Measurements from ENCODE around the gene RNU1-3. TPM values are rescaled to one million over a fixed set of nuclear protein-coding genes. Genes with fewer than 3 reads are reported as not detected.
"Not testable (repeated sequence)": the region's sequence is repeated elsewhere in the genome, so short reads cannot be mapped to it uniquely, and the experiment has no call there.

Gene RNU1-3
- total RNA-seq, result under 1 TPM; under 0.01 TPM

DNA sequence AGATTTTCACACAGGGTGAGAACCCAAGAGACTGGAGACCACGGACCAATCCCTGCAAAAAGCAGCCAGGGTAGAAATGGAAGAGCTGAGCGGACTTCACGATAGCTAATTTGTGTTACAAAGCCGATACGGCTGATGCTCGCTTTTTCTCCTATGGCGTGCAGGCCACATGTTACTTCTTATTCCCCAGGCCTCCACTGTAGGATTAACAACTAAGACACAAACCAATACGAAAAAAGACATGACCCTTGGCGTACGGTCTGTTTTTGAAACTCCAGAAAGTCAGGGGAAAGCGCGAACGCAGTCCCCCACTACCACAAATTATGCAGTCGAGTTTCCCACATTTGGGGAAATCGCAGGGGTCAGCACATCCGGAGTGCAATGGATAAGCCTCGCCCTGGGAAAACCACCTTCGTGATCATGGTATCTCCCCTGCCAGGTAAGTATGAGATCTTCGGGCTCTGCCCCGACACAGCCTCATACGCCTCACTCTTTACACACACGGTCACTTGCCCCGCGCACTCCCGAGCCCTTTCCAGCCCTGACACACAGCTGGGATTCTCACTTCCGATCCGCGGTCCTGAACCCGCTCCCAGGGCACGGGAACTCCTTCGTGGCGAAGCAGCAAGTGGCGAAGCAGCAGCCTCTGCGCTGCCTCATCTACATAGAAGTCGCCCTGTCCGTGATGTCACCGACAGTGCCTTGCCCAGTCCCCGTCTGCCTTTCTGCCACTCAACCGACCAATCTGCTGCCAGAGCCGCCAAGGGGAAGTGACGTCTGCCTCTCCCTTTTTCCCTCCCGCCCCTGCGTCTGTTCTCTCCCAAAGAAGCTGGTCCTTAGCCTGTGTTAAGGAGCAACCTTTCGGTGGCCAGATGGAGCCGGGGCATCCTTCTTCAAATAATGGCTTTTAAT, at the start of gene RNU1-3:
Gene RNU1-3 (minus strand): TSS at position 447 of the 912 bp plus-strand sequence.
- intact Hi-C loops (cut with DNase I); H3K4me1 ChIP-seq; H3K9me3 ChIP-seq; H3K4me3 ChIP-seq; H3K27ac ChIP-seq; H3K27me3 ChIP-seq; DNase-seq; H3K36me3 ChIP-seq: not testable (repeated sequence)
- no CpG with 5 or more reads among the region's 45 CpGs for WGBS, 2 donors

DNA sequence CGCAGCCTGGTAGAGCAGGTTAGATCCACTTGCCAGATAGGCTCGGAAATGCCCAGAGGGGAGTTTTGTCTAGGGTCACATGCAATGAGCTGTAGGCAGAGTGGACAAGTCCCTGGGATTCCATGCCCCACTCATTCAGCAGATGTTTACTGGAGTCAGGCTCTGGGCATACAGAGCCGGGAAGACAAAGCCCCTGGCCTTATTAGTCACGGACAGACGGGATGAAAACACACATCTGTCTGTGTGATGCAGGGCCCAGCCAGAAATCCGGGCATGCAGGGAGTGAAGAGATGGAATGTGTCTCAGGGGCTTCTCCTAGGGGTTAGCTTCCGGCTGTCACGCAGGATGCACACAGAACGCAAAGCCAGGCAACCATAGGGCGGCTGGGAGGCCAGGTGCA, 46.7 kb upstream of the RNU1-3 start:
- peaks cover 0 to 35% (median 0%) of the 10 kb centered on the region in 4 donors for H3K27me3 ChIP-seq
- H3K4me3 ChIP-seq; H3K9me3 ChIP-seq; H3K4me1 ChIP-seq; H3K27ac ChIP-seq; intact Hi-C loops (cut with DNase I); H3K36me3 ChIP-seq; DNase-seq: not testable (repeated sequence)
- 67% methylated on average over 3 of the region's 10 CpGs; no CpG with 5 or more reads in 1 of the 2 donors for WGBS, 2 donors

DNA sequence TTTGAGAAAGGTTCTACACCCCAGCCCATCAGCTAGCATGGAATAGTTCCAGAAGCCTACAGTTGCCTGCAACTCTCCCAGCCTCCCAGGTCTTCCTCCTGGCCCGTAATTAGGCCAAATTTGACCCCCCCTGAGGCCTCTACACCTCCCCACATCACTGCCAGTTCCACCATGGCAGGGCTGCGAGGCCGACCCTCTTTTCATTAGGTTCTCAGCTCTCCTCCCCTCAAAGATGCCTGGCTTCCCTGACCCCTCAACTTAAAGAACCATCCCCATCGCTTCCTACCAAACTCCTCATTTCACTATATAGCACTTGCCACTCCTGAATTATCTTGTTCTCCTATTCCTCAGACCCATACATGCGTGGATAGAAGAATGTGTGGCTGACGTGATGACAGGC, 46.2 kb upstream of the RNU1-3 start:
- 85 to 89% methylated on average over 3 to 4 of the region's 6 CpGs for WGBS, 2 donors
- not testable (repeated sequence) for H3K27ac ChIP-seq

DNA sequence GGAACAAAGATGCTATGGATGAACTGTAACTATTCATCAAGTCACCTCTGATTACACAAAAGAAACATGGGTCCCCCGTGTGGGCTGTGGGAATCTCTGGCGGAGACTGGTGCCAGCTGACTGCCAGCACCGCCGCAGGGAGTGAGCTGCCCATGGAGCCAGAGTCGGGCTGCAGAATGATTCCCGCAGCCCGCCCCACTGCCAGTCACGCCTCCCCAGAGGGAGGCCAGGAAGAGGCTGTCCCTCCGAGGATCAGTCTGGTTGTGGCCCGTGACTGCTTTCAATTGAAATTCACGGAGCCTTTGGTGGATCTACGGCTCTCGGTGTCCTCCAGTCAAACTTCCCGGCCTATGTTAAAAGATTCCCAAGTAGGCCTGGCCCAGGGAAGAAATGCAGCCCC, 45.8 kb upstream of the RNU1-3 start:
- H3K27ac ChIP-seq; H3K36me3 ChIP-seq; DNase-seq; H3K9me3 ChIP-seq; H3K4me1 ChIP-seq; intact Hi-C loops (cut with DNase I); H3K4me3 ChIP-seq: not testable (repeated sequence)
- H3K27me3 ChIP-seq, result peaks cover 0 to 32% (median 0%) of the 10 kb centered on the region in 4 donors
- WGBS, 2 donors, result 18 to 76% methylated on average over 6 to 7 of the region's 14 CpGs

More for the DNA sequence above, 46.2 kb upstream of the RNU1-3 start:
- H3K4me3 ChIP-seq; DNase-seq; intact Hi-C loops (cut with DNase I); H3K4me1 ChIP-seq; H3K9me3 ChIP-seq; H3K36me3 ChIP-seq: not testable (repeated sequence)
- H3K27me3 ChIP-seq, result peaks cover 0 to 32% (median 0%) of the 10 kb centered on the region in 4 donors

DNA sequence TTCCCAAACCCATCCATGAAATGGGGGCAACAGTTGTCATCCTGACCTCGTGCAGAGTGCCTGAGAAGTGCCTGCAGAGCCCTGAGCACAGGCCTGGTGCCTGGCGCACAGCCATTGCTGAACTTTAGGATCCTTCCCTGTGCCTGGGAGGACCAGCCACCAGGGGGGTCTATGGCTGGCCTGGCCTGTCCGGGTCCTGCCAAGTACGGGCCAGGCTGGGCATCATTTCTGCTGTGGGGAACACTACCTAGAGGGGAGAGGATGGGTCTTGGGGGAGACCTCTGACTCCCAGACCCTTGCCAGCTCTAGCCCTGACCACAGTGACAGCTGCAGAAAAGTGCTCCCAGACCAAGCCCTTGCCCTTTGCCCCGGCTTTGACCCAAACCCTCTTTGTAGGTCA, 45.4 kb upstream of the RNU1-3 start:
- H3K27ac ChIP-seq; H3K36me3 ChIP-seq; DNase-seq; H3K4me3 ChIP-seq; H3K9me3 ChIP-seq; intact Hi-C loops (cut with DNase I); H3K4me1 ChIP-seq: not testable (repeated sequence)
- H3K27me3 ChIP-seq, result peaks cover 0 to 32% (median 0%) of the 10 kb centered on the region in 4 donors
- 71% methylated on average over 3 of the region's 5 CpGs; no CpG with 5 or more reads in 1 of the 2 donors for WGBS, 2 donors

DNA sequence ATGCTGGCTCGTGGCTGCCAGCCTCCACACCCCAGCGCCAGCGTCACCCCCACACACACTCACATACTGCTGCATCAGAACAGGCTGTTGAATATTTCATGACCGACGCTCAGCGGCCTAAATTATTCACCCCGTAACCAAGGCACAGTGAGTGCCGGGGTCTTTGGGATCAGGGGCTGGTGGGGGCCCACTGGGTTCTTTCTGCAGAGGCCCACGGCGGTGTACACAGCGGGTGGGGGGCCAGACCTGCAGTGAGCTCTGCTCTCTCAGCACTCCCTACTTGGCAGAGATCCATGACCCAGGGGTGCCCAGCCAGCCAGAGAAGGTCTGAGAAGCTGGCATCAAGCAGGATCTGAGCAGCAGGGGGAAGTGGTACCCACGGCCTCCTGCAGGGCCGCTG, 43.9 kb upstream of the RNU1-3 start:
- Histone ChIP-seq H3K27me3 (peaks cover 0 to 19% (median 0%) of the 10 kb centered on the region in 4 donors), H3K4me1 (peaks cover 0 to 10% (median 0%) of the 10 kb centered on the region in 3 donors)
- intact Hi-C loops (cut with DNase I); H3K4me3 ChIP-seq; H3K27ac ChIP-seq; H3K9me3 ChIP-seq; H3K36me3 ChIP-seq; DNase-seq: not testable (repeated sequence)
- 68 to 73% methylated on average over 5 to 11 of the region's 13 CpGs for WGBS, 2 donors

DNA sequence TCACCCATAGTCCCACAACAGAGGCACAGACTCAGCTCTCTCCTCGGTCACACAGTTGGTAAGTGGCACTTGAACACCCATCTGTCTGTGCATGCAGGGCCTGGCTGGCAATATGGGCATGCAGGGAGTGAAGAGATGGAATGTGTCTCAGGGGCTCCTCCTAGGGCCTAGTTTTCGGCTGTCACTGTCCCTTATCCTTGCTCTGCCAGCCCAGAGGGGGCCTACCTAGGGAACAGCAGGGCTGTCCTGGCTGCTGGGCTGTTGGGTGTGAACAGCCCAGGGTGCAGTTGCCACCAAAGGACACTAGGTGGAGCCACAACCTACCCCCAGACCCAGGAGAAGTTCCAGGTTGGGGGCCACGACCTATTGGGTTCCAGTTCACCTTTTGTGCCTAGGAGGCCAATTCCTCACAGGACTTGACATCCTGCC, 42.9 kb upstream of the RNU1-3 start:
- not testable (repeated sequence) for DNase-seq
- 28 to 31% methylated on average over 2 to 3 of the region's 3 CpGs for WGBS, 2 donors

DNA sequence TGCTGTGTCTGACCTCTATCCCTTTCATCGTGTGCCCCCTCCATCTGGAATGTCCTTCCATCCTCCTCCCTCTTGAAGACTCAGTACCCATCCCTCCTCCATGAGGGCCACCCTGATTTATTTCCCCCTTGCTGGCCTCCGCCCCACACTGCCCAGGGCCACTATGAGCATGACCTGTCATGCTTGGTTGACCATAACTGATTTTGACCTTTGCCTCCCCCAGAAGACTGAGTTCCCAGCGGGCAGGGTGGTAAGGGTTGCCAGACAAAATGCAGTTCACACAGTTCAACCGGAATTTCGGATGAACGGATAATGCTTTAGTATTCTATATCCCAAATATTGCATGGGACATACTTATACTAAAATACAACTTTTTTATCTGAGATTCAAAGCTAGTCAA, 42.0 kb upstream of the RNU1-3 start:
- H3K27me3 ChIP-seq, result peaks cover 0 to 21% (median 0%) of the 10 kb centered on the region in 4 donors
- DNase-seq; H3K36me3 ChIP-seq; intact Hi-C loops (cut with DNase I); H3K27ac ChIP-seq; H3K4me3 ChIP-seq; H3K9me3 ChIP-seq: not testable (repeated sequence)
- H3K4me1 ChIP-seq, result peaks cover 0 to 10% (median 0%) of the 10 kb centered on the region in 3 donors
- no CpG with 5 or more reads among the region's 6 CpGs for WGBS, 2 donors

More for the DNA sequence above, 42.9 kb upstream of the RNU1-3 start:
- H3K27ac ChIP-seq; intact Hi-C loops (cut with DNase I); H3K9me3 ChIP-seq; H3K4me3 ChIP-seq; H3K36me3 ChIP-seq: not testable (repeated sequence)
- Histone ChIP-seq H3K27me3 (peaks cover 0 to 19% (median 0%) of the 10 kb centered on the region in 4 donors), H3K4me1 (peaks cover 0 to 10% (median 0%) of the 10 kb centered on the region in 3 donors)
- TF ChIP-seq, protein P1, sequence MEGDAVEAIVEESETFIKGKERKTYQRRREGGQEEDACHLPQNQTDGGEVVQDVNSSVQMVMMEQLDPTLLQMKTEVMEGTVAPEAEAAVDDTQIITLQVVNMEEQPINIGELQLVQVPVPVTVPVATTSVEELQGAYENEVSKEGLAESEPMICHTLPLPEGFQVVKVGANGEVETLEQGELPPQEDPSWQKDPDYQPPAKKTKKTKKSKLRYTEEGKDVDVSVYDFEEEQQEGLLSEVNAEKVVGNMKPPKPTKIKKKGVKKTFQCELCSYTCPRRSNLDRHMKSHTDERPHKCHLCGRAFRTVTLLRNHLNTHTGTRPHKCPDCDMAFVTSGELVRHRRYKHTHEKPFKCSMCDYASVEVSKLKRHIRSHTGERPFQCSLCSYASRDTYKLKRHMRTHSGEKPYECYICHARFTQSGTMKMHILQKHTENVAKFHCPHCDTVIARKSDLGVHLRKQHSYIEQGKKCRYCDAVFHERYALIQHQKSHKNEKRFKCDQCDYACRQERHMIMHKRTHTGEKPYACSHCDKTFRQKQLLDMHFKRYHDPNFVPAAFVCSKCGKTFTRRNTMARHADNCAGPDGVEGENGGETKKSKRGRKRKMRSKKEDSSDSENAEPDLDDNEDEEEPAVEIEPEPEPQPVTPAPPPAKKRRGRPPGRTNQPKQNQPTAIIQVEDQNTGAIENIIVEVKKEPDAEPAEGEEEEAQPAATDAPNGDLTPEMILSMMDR (IDR thresholded peaks at IDR 0.05), result peak in 3 of 6 experiments; percentile 18 to 68 (median 19)

Data from esophagus squamous epithelium (tissue), 5 donors.